ENCODE measurements around the gene LAG3. TPM values are rescaled to one million over a fixed set of nuclear protein-coding genes. Genes with fewer than 3 reads are reported as not detected.
"Not testable (repeated sequence)": the region's sequence is repeated elsewhere in the genome, so short reads cannot be mapped to it uniquely, and the experiment has no call there.

Gene LAG3
- total and polyA plus RNA-seq, 10 donors, result 3.7 to 29.4 (median 12.7) TPM

GRCh38 chr12:6742834-6743233 is 29.5 kb upstream of the LAG3 start:
- 71 to 80% (median 75%) methylated on average over 3 of the region's 3 CpGs for WGBS, 5 donors
- no peak overlapping the region for H3K27ac ChIP-seq
- no peak for DNase-seq
- peaks cover 0 to 19% (median 12%) of the 10 kb centered on the region in 6 donors for H3K36me3 ChIP-seq
- no peaks in the 10 kb centered on the region for H3K27me3 ChIP-seq (replicated peaks in 1 of 7)
- intact Hi-C loops (cut with DNase I; ENCODE audit: low total_unique reads), result no loop called here
- peaks cover 0 to 6% (median 0%) of the 10 kb centered on the region in 8 donors for H3K9me3 ChIP-seq
- TF ChIP-seq POLR2A (IDR thresholded peaks at IDR 0.05) (no peak), POLR2AphosphoS5 (IDR thresholded peaks at IDR 0.05) (no peak), CTCF (IDR thresholded peaks at IDR 0.05 in 8 of 11, conservative IDR thresholded peaks at IDR 0.05 in 3 of 11) (no peak)
- H3K4me1 ChIP-seq, result peaks cover 0 to 24% (median 15%) of the 10 kb centered on the region in 6 donors
- no peak overlapping the region for H3K4me3 ChIP-seq

- WGBS, 5 donors, result 67 to 83% (median 70%) methylated on average over 7 of the region's 7 CpGs
- intact Hi-C loops (cut with DNase I; ENCODE audit: low total_unique reads); H3K27ac ChIP-seq; H3K4me3 ChIP-seq; H3K9me3 ChIP-seq; H3K27me3 ChIP-seq (replicated peaks in 1 of 7); DNase-seq: not testable (repeated sequence)
- peaks cover 0 to 24% (median 15%) of the 10 kb centered on the region in 6 donors for H3K4me1 ChIP-seq
- H3K36me3 ChIP-seq, result peaks cover 0 to 24% (median 16%) of the 10 kb centered on the region in 6 donors
Observed at GRCh38 chr12:6743300-6743699, 29.0 kb upstream of the LAG3 start.

- Histone ChIP-seq H3K4me3 (peak overlapping the region in 1 of 8 donors; percentile 56), H3K36me3 (peaks cover 0 to 50% (median 42%) of the 10 kb centered on the region in 6 donors), H3K4me1 (peaks cover 0 to 30% (median 17%) of the 10 kb centered on the region in 6 donors), H3K27me3 (replicated peaks in 1 of 7) (no peaks in the 10 kb centered on the region), H3K27ac (peak overlapping the region; percentile 20 to 92 (median 84)), H3K9me3 (peaks cover 0 to 6% (median 0%) of the 10 kb centered on the region in 8 donors)
- TF ChIP-seq POLR2A (IDR thresholded peaks at IDR 0.05) (no peak), CTCF (IDR thresholded peaks at IDR 0.05 in 8 of 11, conservative IDR thresholded peaks at IDR 0.05 in 3 of 11) (peak in 1 of 11 experiments; percentile 20), POLR2AphosphoS5 (IDR thresholded peaks at IDR 0.05) (peak in 2 of 3 donors; percentile 54 to 81)
- intact Hi-C loops (cut with DNase I; ENCODE audit: low total_unique reads), result no loop called here
- WGBS, 5 donors, result 40 to 47% (median 46%) methylated on average over 13 of the region's 13 CpGs
- DNase-seq, result peak; percentile 79
Observed at GRCh38 chr12:6745741-6746525, 26.4 kb upstream of the LAG3 start.

- Histone ChIP-seq H3K27me3 (replicated peaks in 1 of 7) (no peaks in the 10 kb centered on the region), H3K27ac (peak overlapping the region in 3 of 8 donors; percentile 8 to 90 (median 89)), H3K4me3 (no peak overlapping the region), H3K9me3 (peaks cover 0 to 6% (median 0%) of the 10 kb centered on the region in 8 donors), H3K36me3 (peaks cover 0 to 62% (median 48%) of the 10 kb centered on the region in 6 donors), H3K4me1 (peaks cover 8 to 43% (median 29%) of the 10 kb centered on the region in 6 donors)
- 67 to 83% (median 76%) methylated on average over 4 of the region's 4 CpGs for WGBS, 5 donors
- intact Hi-C loops (cut with DNase I; ENCODE audit: low total_unique reads), result no loop called here
- no peak for TF ChIP-seq CTCF (IDR thresholded peaks at IDR 0.05 in 8 of 11, conservative IDR thresholded peaks at IDR 0.05 in 3 of 11)
- no peak for DNase-seq
Observed at GRCh38 chr12:6747216-6747615, 25.1 kb upstream of the LAG3 start.

Measured in spleen (tissue), 11 donors.